H1 (cell line): ENCODE results near the gene FBXL17. TPM values are rescaled to one million over a fixed set of nuclear protein-coding genes. Genes with fewer than 3 reads are reported as not detected.

Experiments used
- CTCF ChIA-PET: fragments of 300-600 bp; sonication (Branson Sonifier 250); formaldehyde crosslinking; loops from one replicate; lab custom pipeline; 2021; ENCODE audit not compliant: partially characterized antibody; lab: Charles Lee
- POLR2A ChIA-PET: fragments of 300-600 bp; sonication (Branson Sonifier 250); formaldehyde crosslinking; loops from one replicate; lab custom pipeline; 2021; ENCODE audit warnings: inconsistent platforms; ENCODE audit not compliant: partially characterized antibody; lab: Charles Lee
- DNase-seq, 2 experiments: peaks; one replicate each; pipeline versions ENCODE4 v3.0.0 to v3.0.0-alpha.2; 2010 to 2022; ENCODE audit warnings: low spot score in 2 of 2, low read depth in 1 of 2, mixed read lengths in 1 of 2
- FAIRE-seq: peaks from 2 replicates; lab custom pipeline; 2011; peaks lifted over from hg19 to GRCh38; lab: Jason Lieb, UNC
- H2AFZ ChIP-seq: 2 replicates; pipeline ENCODE4 v1.8.1; 2012; ENCODE audit warnings: low read length, inconsistent platforms
- H2AK5ac ChIP-seq: 2 replicates; pipeline ENCODE4 v1.6.1; 2013; ENCODE audit warnings: low read depth, low read length
- H2BK120ac ChIP-seq: replicated peaks from 2 replicates; pipeline ENCODE3; 2013; ENCODE audit warnings: low read depth, low read length, inconsistent platforms
- H2BK12ac ChIP-seq: 2 replicates; pipeline ENCODE4 v1.6.1; 2013; ENCODE audit warnings: low read depth, low read length
- H2BK15ac ChIP-seq: 2 replicates; pipeline ENCODE4 v1.6.1; 2013; ENCODE audit warnings: low read length
- H2BK20ac ChIP-seq: 2 replicates; pipeline ENCODE4 v1.6.1; 2013; ENCODE audit warnings: low read length
- H2BK5ac ChIP-seq: 2 replicates; pipeline ENCODE4 v1.6.1; 2013; ENCODE audit warnings: low read depth, low read length
- H3K14ac ChIP-seq: 2 replicates; pipeline ENCODE4 v1.6.1; 2013; ENCODE audit warnings: inconsistent platforms; ENCODE audit not compliant: insufficient read length
- H3K18ac ChIP-seq: 2 replicates; pipeline ENCODE4 v1.6.1; 2013; ENCODE audit warnings: low read length; ENCODE audit errors: extremely low read depth
- H3K23ac ChIP-seq: 2 replicates; pipeline ENCODE4 v1.6.1; 2013; ENCODE audit warnings: inconsistent platforms; ENCODE audit not compliant: insufficient read length
- H3K23me2 ChIP-seq: 2 replicates; pipeline ENCODE4 v1.6.1; 2013; ENCODE audit warnings: low read depth, low read length
- H3K27ac ChIP-seq: 2 replicates; pipeline ENCODE4 v1.6.1; 2011; ENCODE audit warnings: low read depth, low read length, inconsistent platforms
- H3K27me3 ChIP-seq, 4 experiments: replicated peaks in 1 of 4; 1 replicate in 1 of 4; 2 replicates in 3 of 4; pipeline versions ENCODE4 v1.6.1 to v1.8.1; 2011 to 2013; ENCODE audit warnings: low read length in 3 of 4, mild to moderate bottlenecking in 3 of 4, inconsistent platforms in 2 of 4, mixed read lengths in 2 of 4, moderate library complexity in 1 of 4; ENCODE audit not compliant: control insufficient read depth in 3 of 4, insufficient read depth in 3 of 4; ENCODE audit errors: extremely low read depth in 1 of 4
- H3K36me3 ChIP-seq, 4 experiments: 2 replicates each; pipeline versions ENCODE4 v1.6.1 to v1.8.1; 2011 to 2013; ENCODE audit warnings: mild to moderate bottlenecking in 4 of 4, low read length in 3 of 4, moderate library complexity in 2 of 4, control low read depth in 1 of 4, inconsistent platforms in 1 of 4; ENCODE audit not compliant: insufficient read depth in 4 of 4, control insufficient read depth in 2 of 4
- H3K4ac ChIP-seq: replicated peaks from 2 replicates; pipeline ENCODE3; 2013; ENCODE audit warnings: low read length, low read depth, mixed read lengths, inconsistent platforms; ENCODE audit not compliant: insufficient read length
- H3K4me1 ChIP-seq, 4 experiments: replicated peaks in 1 of 4; 1 replicate in 1 of 4; 2 replicates in 3 of 4; pipeline versions ENCODE4 v1.6.1 to v1.8.1; 2011 to 2013; ENCODE audit warnings: low read length in 3 of 4, inconsistent platforms in 2 of 4, mixed read lengths in 1 of 4; ENCODE audit not compliant: insufficient read depth in 4 of 4, control insufficient read depth in 3 of 4
- H3K4me2 ChIP-seq, 2 experiments: 2 replicates each; pipeline versions ENCODE4 v1.6.1 to v1.8.1; 2011 to 2013; ENCODE audit warnings: low read depth in 2 of 2, low read length in 2 of 2, control low read depth in 1 of 2, inconsistent platforms in 1 of 2, mild to moderate bottlenecking in 1 of 2; ENCODE audit not compliant: insufficient read depth in 1 of 2
- H3K4me3 ChIP-seq, 4 experiments: fragments of 200-600, 300-600 bp in 1 of 4; sonication (generic), shearing (Covaris generic), sonication (Bioruptor Twin) in 1 of 4; 2 replicates each; pipeline versions ENCODE4 v1.5.1 to v1.8.1; 2011 to 2016; ENCODE audit warnings: low read length in 4 of 4, low read depth in 3 of 4, control low read depth in 2 of 4, inconsistent platforms in 2 of 4, mild to moderate bottlenecking in 2 of 4, mixed read lengths in 1 of 4, moderate library complexity in 1 of 4; ENCODE audit not compliant: insufficient read depth in 2 of 4; ENCODE audit errors: extremely low read depth in 1 of 4
- H3K56ac ChIP-seq: replicated peaks from 2 replicates; pipeline ENCODE3; 2013; ENCODE audit warnings: low read depth, mild to moderate bottlenecking, mixed read lengths, low read length, inconsistent platforms; ENCODE audit not compliant: insufficient read length
- H3K79me1 ChIP-seq: 2 replicates; pipeline ENCODE4 v1.6.1; 2013; ENCODE audit warnings: low read depth, low read length, control low read depth
- H3K79me2 ChIP-seq, 2 experiments: 2 replicates each; pipeline versions ENCODE4 v1.6.1 to v1.8.1; 2012 to 2013; ENCODE audit warnings: low read length in 2 of 2, mild to moderate bottlenecking in 2 of 2, inconsistent platforms in 1 of 2; ENCODE audit not compliant: insufficient read depth in 2 of 2, control insufficient read depth in 1 of 2
- H3K9ac ChIP-seq, 4 experiments: replicated peaks in 1 of 4; 1 replicate in 1 of 4; 2 replicates in 3 of 4; pipeline versions ENCODE4 v1.6.1 to v1.8.1; 2011 to 2013; ENCODE audit warnings: low read depth in 3 of 4, low read length in 3 of 4, control low read depth in 2 of 4, mild to moderate bottlenecking in 2 of 4, moderate library complexity in 2 of 4, inconsistent platforms in 1 of 4; ENCODE audit errors: extremely low read depth in 1 of 4
- H3K9me3 ChIP-seq, 2 experiments: 2 replicates each; pipeline versions ENCODE4 v1.6.1 to v1.8.1; 2012 to 2013; ENCODE audit warnings: mild to moderate bottlenecking in 2 of 2, moderate library complexity in 2 of 2, control low read depth in 1 of 2, inconsistent platforms in 1 of 2, low read depth in 1 of 2, low read length in 1 of 2, mixed read lengths in 1 of 2; ENCODE audit not compliant: insufficient read depth in 2 of 2
- H4K20me1 ChIP-seq, 2 experiments: replicated peaks in 1 of 2; 2 replicates each; pipeline versions ENCODE3 to v1.8.1; 2011 to 2013; ENCODE audit warnings: inconsistent platforms in 2 of 2, low read length in 2 of 2, mild to moderate bottlenecking in 1 of 2; ENCODE audit not compliant: insufficient read depth in 2 of 2, control insufficient read depth in 1 of 2
- H4K5ac ChIP-seq: 2 replicates; pipeline ENCODE4 v1.6.1; 2013; ENCODE audit warnings: low read length, low read depth, mixed read lengths, inconsistent platforms; ENCODE audit not compliant: insufficient read length
- H4K8ac ChIP-seq: 2 replicates; pipeline ENCODE4 v1.8.0; 2013; ENCODE audit warnings: mild to moderate bottlenecking, moderate library complexity, low read length, inconsistent platforms; ENCODE audit not compliant: insufficient read depth; ENCODE audit errors: extremely low read depth
- H4K91ac ChIP-seq: replicated peaks from 2 replicates; pipeline ENCODE3; 2013; ENCODE audit warnings: low read length, mixed read lengths, inconsistent platforms; ENCODE audit not compliant: insufficient read length
- HDAC2 ChIP-seq, 2 experiments: fragments of 300-600 bp in 1 of 2; sonication (generic) in 1 of 2; IDR thresholded peaks; 2 replicates each; pipeline ENCODE4 v1.6.1; 2011 to 2012; ENCODE audit warnings: low read depth in 2 of 2, low read length in 2 of 2, mild to moderate bottlenecking in 2 of 2, moderate library complexity in 2 of 2, borderline replicate concordance in 1 of 2, inconsistent platforms in 1 of 2
- RAD21 ChIP-seq, 2 experiments: IDR thresholded peaks in 1 of 2; conservative IDR thresholded peaks in 1 of 2; 2 replicates each; pipeline ENCODE4 v1.6.1; 2011; ENCODE audit warnings: low read depth in 2 of 2, low read length in 2 of 2, improper control_type of control experiment in 1 of 2, inconsistent platforms in 1 of 2, mild to moderate bottlenecking in 1 of 2, moderate library complexity in 1 of 2
- SIX5 ChIP-seq: IDR thresholded peaks from 2 replicates; pipeline ENCODE4 v1.6.1; 2011; ENCODE audit warnings: mild to moderate bottlenecking, low read depth, low read length
- WGBS, 2 experiments: shearing (Covaris generic) in 1 of 2; methylation state at CpG; one replicate each; pipeline versions ENCODE4 v1.1.6 to v1.1.7; 2013 to 2015; ENCODE audit warnings: low lambda C conversion rate in 2 of 2, mixed read lengths in 2 of 2, inconsistent platforms in 1 of 2, low coverage in 1 of 2, missing lambda C conversion rate in 1 of 2; ENCODE audit not compliant: insufficient replicate concordance in 2 of 2, insufficient coverage in 1 of 2, insufficient read length in 1 of 2; ENCODE audit errors: extremely low coverage in 1 of 2, missing lambda C conversion rate in 1 of 2; 5-methylcytosine and 5-hydroxymethylcytosine counted together
- polyA plus RNA-seq, 7 experiments: library from polyadenylated mRNA; depleted of rRNA in 3 of 7; stranded (reverse) in 5 of 7; unstranded in 2 of 7; fragments of >200 nt in 5 of 7; fragments of 200-250 nt in 2 of 7; gene quantifications; 1 replicate in 5 of 7; 2 replicates in 1 of 7; 4 replicates in 1 of 7; pipeline versions ENCODE4 v1.2.1 to v1.2.3, GENCODE V29; 2011 to 2013; ENCODE audit warnings: missing spikeins in 2 of 7, mixed read lengths in 2 of 7
- total RNA-seq: library from RNA; stranded (reverse); fragmentation: NEBNext Ultra II Directional; extraction: Animal tissue kit (Norgen Biotek cat#: 25700); gene quantifications from 2 replicates; pipeline ENCODE4 v1.2.1, GENCODE V29; 2021

Gene FBXL17
- total and polyA plus RNA-seq, 2 of the 8 experiments (the other 6 are each of a cell fraction or from before 2014, with no cell fraction given) = 0.35 to 4.3 TPM

GRCh38 chr5:107926121-107926520, 455.8 kb downstream of the FBXL17 start:
- H2AK5ac ChIP-seq = no peak overlapping the region

More at GRCh38 chr5:107926121-107926520, 455.8 kb downstream of the FBXL17 start:
- ChIA-PET CTCF (no interaction called here), POLR2A (no interaction called here)
- no peak overlapping the region for H3K27ac ChIP-seq
- no peak overlapping the region for H2BK20ac ChIP-seq
- H4K20me1 ChIP-seq = no peaks in the 10 kb centered on the region
- H3K23me2 ChIP-seq = no peaks in the 10 kb centered on the region
- H3K79me2 ChIP-seq = no peaks in the 10 kb centered on the region
- no peak overlapping the region for H4K91ac ChIP-seq
- H3K4me2 ChIP-seq = no peak overlapping the region
- H3K9ac ChIP-seq = no peak overlapping the region
- H3K27me3 ChIP-seq = no peaks in the 10 kb centered on the region
- no peak overlapping the region for H2BK120ac ChIP-seq
- H3K4me1 ChIP-seq = 0 out of 7 replicates have a peak, but pooled peaks cover 0 to 3% (median 0%) of the 10 kb centered on the region in 4 experiments
- H3K79me1 ChIP-seq = no peaks in the 10 kb centered on the region
- H2BK15ac ChIP-seq = no peak overlapping the region
- H4K8ac ChIP-seq = no peak overlapping the region
- H2BK12ac ChIP-seq = no peak overlapping the region
- H3K4ac ChIP-seq = no peak overlapping the region
- H3K23ac ChIP-seq = no peak overlapping the region
- H3K14ac ChIP-seq = no peak overlapping the region
- no peaks in the 10 kb centered on the region for H3K36me3 ChIP-seq
- no peak overlapping the region for H3K4me3 ChIP-seq
- no peak overlapping the region for H3K18ac ChIP-seq
- 88% methylated on average over 1 of the region's 1 CpG; no CpG with 5 or more reads in 1 of the 2 experiments for WGBS, 2 experiments
- no peaks in the 10 kb centered on the region for H3K9me3 ChIP-seq
- H2AFZ ChIP-seq = no peak overlapping the region
- DNase-seq = no peak
- no peak overlapping the region for H3K56ac ChIP-seq
- TF ChIP-seq HDAC2 (IDR thresholded peaks at IDR 0.05; ENCODE audit: borderline replicate concordance in 1 of 2, low read depth in 2 of 2, low read length in 2 of 2) (no peak), RAD21 (IDR thresholded peaks at IDR 0.05 in 1 of 2, conservative IDR thresholded peaks at IDR 0.05 in 1 of 2; ENCODE audit: low read depth in 2 of 2, low read length in 2 of 2) (no peak), SIX5 (no peak)
- H2BK5ac ChIP-seq = no peak overlapping the region
- H4K5ac ChIP-seq = no peak overlapping the region
- FAIRE-seq = no peak
